SJSA1 (cell line): Measurements from ENCODE around the gene ASAP2. TPM values are rescaled to one million over a fixed set of nuclear protein-coding genes. Genes with fewer than 3 reads are reported as not detected.

Source experiments
- DNase-seq, 2 experiments: peaks; one replicate each; pipeline ENCODE4 v3.0.0-alpha.2; 2015 to 2020; ENCODE audit warnings: low spot score in 2 of 2, low read depth in 1 of 2
- H3K27ac ChIP-seq: fragments of 250-450 bp; sonication (Bioruptor Pico); 2 replicates; pipeline ENCODE4 v1.5.1; 2020; ENCODE audit warnings: mild to moderate bottlenecking, moderate library complexity
- H3K27me3 ChIP-seq: fragments of 250-450 bp; sonication (Bioruptor Pico); replicated peaks from 2 replicates; pipeline ENCODE4 v1.5.1; 2020; ENCODE audit warnings: mild to moderate bottlenecking, moderate library complexity
- H3K36me3 ChIP-seq: fragments of 250-450 bp; sonication (Bioruptor Pico); 2 replicates; pipeline ENCODE4 v1.5.1; 2020; ENCODE audit warnings: mild to moderate bottlenecking
- H3K4me1 ChIP-seq: fragments of 250-450 bp; sonication (Bioruptor Pico); replicated peaks from 2 replicates; pipeline ENCODE4 v1.6.1; 2021; ENCODE audit warnings: mild to moderate bottlenecking
- H3K4me3 ChIP-seq: fragments of 250-450 bp; sonication (Bioruptor Pico); 2 replicates; pipeline ENCODE4 v1.5.1; 2020; ENCODE audit warnings: mild to moderate bottlenecking
- H3K9me3 ChIP-seq: fragments of 250-450 bp; sonication (Bioruptor Pico); replicated peaks from 2 replicates; pipeline ENCODE4 v1.5.1; 2020; ENCODE audit warnings: mild to moderate bottlenecking
- total RNA-seq: library from RNA; depleted of rRNA; stranded (reverse); fragments of >200 nt; shearing (Covaris generic); gene quantifications from 2 replicates; pipeline ENCODE4 v1.2.3, GENCODE V29; 2014

Gene ASAP2
- total RNA-seq, 1 experiment from 2014 or later: 15.5 TPM

DNA sequence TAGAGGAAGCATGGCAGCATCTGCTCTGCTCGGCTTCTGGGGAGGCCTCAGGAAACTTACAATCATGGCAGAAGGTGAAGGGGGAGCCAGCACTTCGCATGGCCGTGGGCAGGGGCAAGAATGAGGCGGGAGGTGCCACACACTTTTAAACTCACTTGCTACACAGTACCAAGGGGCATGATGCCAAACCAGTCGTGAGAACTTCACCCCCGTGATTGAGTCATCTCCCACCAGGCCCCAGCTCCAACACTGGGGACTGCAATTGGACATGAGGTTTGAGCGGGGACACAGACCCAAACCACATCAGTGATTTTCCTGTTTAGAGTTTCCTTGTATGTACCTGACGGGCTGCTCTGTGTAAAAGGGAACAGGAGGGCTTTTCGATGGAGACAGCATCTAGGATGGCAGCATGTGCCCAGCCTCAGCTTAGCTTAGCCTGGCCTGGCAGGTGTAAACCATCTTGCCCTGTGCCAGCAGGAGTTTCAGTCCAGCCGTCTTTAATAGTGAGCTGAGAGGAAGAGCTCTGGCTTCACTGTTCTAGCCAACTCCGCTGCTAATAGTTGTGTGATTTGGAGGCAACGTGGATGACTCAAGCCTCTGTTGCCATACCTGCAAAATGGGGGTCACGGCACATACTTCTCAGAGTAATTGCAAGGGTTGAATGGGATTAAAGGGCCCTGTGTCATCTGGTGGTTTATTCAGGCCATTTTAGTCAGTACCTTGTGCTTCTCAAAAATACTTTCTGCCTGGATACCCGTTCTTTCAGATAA is 101.8 kb downstream of the ASAP2 start:
- Histone ChIP-seq H3K4me1 (peaks cover 23% of the 10 kb centered on the region), H3K27me3 (no peaks in the 10 kb centered on the region), H3K27ac (no peak overlapping the region), H3K9me3 (no peaks in the 10 kb centered on the region), H3K36me3 (no peaks in the 10 kb centered on the region), H3K4me3 (no peak overlapping the region)
- no peak for DNase-seq

DNA sequence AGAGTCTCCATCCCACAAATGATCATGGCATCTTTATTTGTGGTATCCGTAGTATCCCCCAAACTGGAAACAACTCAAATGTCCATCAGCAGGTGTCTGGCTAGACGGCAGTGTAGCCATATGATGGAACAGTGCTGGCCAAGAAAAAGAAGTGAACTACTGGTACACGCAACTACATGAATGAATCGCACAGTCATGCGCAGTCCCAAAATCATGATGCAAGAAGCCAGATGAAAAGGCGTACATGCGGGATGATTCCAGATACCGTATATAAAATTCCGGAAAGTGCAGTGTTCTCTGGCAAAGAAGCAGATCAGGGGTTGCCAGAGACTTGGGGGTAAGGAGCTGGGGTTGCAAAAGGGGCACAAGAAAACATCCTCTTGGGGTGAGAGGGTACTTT is 102.5 kb downstream of the ASAP2 start:
- no peak for DNase-seq
- no peak overlapping the region for H3K27ac ChIP-seq
- no peaks in the 10 kb centered on the region for H3K27me3 ChIP-seq
- no peak overlapping the region for H3K4me3 ChIP-seq
- no peaks in the 10 kb centered on the region for H3K9me3 ChIP-seq
- no peaks in the 10 kb centered on the region for H3K36me3 ChIP-seq
- H3K4me1 ChIP-seq: peaks cover 23% of the 10 kb centered on the region

- no peaks in the 10 kb centered on the region for H3K9me3 ChIP-seq
- H3K4me3 ChIP-seq: no peak overlapping the region
- H3K27ac ChIP-seq: peak overlapping the region; percentile 68
- no peaks in the 10 kb centered on the region for H3K36me3 ChIP-seq
- H3K27me3 ChIP-seq: no peaks in the 10 kb centered on the region
- peaks cover 23% of the 10 kb centered on the region for H3K4me1 ChIP-seq
- DNase-seq: no peak
Observed at GRCh38 chr2:9310377-9310776, 103.8 kb downstream of the ASAP2 start.

DNA sequence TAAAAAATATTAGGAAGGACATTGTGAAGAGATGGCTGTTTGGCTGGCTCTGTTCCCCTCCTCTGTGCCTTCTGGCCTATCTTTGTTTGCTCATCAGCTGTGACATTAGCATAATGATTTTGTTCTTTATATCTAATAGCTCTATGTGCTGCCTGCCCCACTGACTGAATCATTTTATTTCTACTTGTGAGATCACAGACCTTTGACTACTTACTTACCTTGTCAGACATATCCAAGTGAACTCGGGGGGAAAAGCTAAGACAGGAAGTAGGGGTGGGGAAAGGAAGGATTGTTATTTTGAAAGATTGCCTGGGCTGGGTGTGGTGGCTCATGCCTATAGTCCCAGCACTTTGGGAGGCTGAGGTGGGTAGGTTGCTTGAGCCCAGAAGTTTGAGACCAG is 104.2 kb downstream of the ASAP2 start:
- no peaks in the 10 kb centered on the region for H3K27me3 ChIP-seq
- no peak overlapping the region for H3K4me3 ChIP-seq
- peak in 1 of 2 experiments; percentile 34 for DNase-seq
- H3K36me3 ChIP-seq: no peaks in the 10 kb centered on the region
- peaks cover 23% of the 10 kb centered on the region for H3K4me1 ChIP-seq
- no peaks in the 10 kb centered on the region for H3K9me3 ChIP-seq
- H3K27ac ChIP-seq: peak overlapping the region; percentile 68

DNA sequence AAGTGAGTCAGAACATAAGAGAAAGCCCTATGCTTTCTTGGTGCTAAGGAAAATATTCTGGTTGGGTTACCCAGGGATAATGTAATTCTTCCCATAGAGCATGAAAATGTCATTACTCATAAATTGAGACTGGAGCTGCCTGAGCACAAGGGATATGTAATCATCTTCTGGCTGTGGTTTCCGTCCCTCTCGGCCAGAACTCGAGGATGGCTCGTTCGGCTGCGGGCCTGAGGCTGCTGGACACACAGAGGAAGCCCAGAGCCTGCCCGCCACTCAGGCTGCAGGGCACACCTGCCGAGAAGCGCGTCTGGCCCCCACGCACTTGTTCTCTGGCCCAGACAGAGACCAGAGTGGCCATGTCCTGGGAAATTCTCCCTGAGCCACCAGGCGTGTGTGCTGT is 104.9 kb downstream of the ASAP2 start:
- peak in 1 of 2 experiments; percentile 31 for DNase-seq
- Histone ChIP-seq H3K27me3 (no peaks in the 10 kb centered on the region), H3K27ac (peak overlapping the region; percentile 68), H3K36me3 (no peaks in the 10 kb centered on the region), H3K4me1 (peaks cover 23% of the 10 kb centered on the region), H3K4me3 (no peak overlapping the region), H3K9me3 (no peaks in the 10 kb centered on the region)

- Histone ChIP-seq H3K36me3 (peaks cover 4% of the 10 kb centered on the region; the same call in 1 of the 2 replicates), H3K4me1 (peaks cover 23% of the 10 kb centered on the region), H3K27ac (no peak overlapping the region), H3K4me3 (no peak overlapping the region), H3K27me3 (no peaks in the 10 kb centered on the region), H3K9me3 (no peaks in the 10 kb centered on the region)
- no peak for DNase-seq
Observed at GRCh38 chr2:9312591-9312990, 106.0 kb downstream of the ASAP2 start.

DNA sequence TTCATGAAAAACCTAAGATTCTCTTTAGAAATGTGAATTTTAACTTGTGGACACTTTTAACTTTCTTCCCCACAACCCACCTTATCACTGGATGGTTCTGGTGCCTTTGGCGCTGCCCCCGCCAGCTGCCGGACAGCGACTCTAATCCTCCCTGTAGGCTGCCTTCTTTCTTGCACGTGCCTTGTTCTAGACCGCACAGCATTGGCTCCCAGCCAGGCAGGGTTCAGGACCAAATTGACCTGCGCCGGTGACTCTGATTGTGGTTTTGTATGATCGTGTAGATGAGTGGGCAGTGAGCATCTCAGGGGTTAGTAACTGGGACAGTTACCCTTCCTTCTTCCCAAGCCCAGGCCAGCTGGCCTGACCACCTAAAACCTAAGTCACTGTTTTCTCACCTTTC is 106.8 kb downstream of the ASAP2 start:
- Histone ChIP-seq H3K27ac (no peak overlapping the region), H3K9me3 (no peaks in the 10 kb centered on the region), H3K4me1 (peaks cover 23% of the 10 kb centered on the region), H3K27me3 (no peaks in the 10 kb centered on the region), H3K4me3 (no peak overlapping the region), H3K36me3 (peaks cover 7% of the 10 kb centered on the region)
- DNase-seq: no peak

GRCh38 chr2:9315280-9315847 is 108.8 kb downstream of the ASAP2 start:
- Histone ChIP-seq H3K27ac (no peak overlapping the region), H3K4me3 (no peak overlapping the region), H3K9me3 (no peaks in the 10 kb centered on the region), H3K4me1 (peaks cover 15% of the 10 kb centered on the region), H3K36me3 (peaks cover 12% of the 10 kb centered on the region), H3K27me3 (no peaks in the 10 kb centered on the region)
- no peak for DNase-seq

- Histone ChIP-seq H3K9me3 (no peaks in the 10 kb centered on the region), H3K27me3 (no peaks in the 10 kb centered on the region), H3K36me3 (peaks cover 12% of the 10 kb centered on the region), H3K4me3 (no peak overlapping the region), H3K27ac (no peak overlapping the region), H3K4me1 (no peaks in the 10 kb centered on the region)
- DNase-seq: no peak
Observed at GRCh38 chr2:9317559-9317958, 110.9 kb downstream of the ASAP2 start.

DNA sequence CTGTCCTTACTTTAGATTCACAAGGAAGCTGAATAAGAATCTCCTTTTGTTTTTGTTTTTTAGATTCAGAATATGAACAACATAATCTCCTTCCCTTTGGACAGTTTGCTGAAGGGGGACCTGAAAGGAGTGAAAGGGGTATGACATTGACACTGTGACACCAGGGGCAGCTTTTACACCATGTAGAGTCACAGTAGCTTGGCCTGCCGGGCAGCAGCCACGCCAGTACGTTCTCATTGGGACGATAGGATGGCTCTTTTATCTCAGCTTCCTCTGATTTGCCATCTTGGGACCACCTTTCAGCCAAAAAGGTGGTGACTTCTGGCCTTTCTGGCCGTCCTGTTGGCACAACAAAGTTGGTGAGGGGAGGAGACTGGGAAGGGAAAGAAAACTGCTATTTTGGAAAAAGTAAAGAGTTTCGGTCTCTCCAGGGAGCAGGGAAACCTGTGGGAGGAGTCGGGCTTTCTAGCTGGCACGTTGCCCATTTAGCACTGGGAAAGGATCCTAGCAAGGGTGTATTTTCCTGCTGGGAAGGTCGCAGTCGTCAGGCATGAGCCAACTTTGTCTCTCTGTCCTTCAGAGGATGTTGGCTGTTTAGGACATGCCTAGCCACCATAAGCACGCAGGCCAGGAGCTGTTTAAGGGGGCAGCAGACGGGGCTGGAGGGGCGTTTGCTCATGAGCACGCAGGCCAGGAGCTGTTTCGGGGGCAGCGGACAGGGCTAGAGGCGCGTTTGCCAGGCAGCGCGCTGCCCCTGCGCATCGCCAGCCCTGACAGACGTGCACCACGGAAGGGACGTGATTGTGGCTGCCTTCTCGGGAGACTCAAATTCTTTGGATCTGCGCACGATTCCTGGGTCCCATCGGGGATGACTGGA is 112.1 kb downstream of the ASAP2 start:
- no peak for DNase-seq
- peaks cover 12% of the 10 kb centered on the region for H3K36me3 ChIP-seq
- H3K9me3 ChIP-seq: no peaks in the 10 kb centered on the region
- H3K4me3 ChIP-seq: no peak overlapping the region
- no peaks in the 10 kb centered on the region for H3K27me3 ChIP-seq
- no peaks in the 10 kb centered on the region for H3K4me1 ChIP-seq
- H3K27ac ChIP-seq: no peak overlapping the region

DNA sequence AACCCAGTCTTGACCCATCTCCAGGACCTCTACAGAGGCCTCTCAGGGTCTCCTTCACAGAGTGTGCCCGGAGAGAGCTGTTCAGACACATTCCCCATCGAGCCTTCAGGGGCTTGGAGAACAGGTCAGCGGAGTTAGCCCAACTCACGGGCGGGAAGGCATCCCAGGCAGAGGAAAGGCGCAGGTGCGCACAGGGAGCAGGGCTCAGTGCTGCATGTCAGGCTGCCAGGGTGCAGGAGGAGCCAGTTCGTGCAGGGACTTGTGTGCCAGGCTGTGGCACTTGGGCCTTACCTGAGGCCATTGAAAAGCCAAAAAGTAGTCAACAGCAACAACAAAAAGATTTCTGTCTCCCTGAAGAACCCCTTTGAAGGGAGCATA is 112.7 kb downstream of the ASAP2 start:
- Histone ChIP-seq H3K27me3 (no peaks in the 10 kb centered on the region), H3K9me3 (no peaks in the 10 kb centered on the region), H3K4me3 (no peak overlapping the region), H3K4me1 (no peaks in the 10 kb centered on the region), H3K27ac (no peak overlapping the region), H3K36me3 (peaks cover 12% of the 10 kb centered on the region)
- no peak for DNase-seq

- DNase-seq: no peak
- Histone ChIP-seq H3K4me1 (peaks cover 11% of the 10 kb centered on the region), H3K4me3 (no peak overlapping the region), H3K27me3 (no peaks in the 10 kb centered on the region), H3K36me3 (peaks cover 8% of the 10 kb centered on the region), H3K9me3 (no peaks in the 10 kb centered on the region), H3K27ac (no peak overlapping the region)
Observed at GRCh38 chr2:9322576-9322975, 116.0 kb downstream of the ASAP2 start.

GRCh38 chr2:9325428-9325827 is 118.8 kb downstream of the ASAP2 start:
- H3K4me1 ChIP-seq: peaks cover 17% of the 10 kb centered on the region
- no peaks in the 10 kb centered on the region for H3K9me3 ChIP-seq
- no peaks in the 10 kb centered on the region for H3K27me3 ChIP-seq
- H3K27ac ChIP-seq: no peak overlapping the region
- H3K4me3 ChIP-seq: no peak overlapping the region
- peaks cover 2% of the 10 kb centered on the region; the same call in 1 of the 2 replicates for H3K36me3 ChIP-seq
- DNase-seq: no peak

DNA sequence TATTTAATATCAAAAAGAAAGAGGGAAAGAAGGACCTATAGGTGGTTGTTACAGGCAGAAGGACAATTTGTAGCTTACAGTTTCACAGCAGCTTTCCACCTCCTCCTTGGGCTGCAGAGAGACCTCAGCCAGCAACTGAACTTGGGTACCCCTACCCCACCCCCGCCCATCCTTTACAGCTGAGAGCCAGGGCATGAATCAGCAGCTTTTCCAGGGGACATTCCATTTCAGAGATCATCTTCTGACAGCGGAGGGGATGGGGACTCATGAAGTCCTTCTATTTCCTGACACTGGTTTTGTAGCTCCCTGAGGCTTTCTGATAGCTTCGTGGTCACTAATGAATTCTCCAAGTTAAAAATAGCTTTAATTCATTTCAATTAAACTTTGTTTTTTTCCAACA is 120.4 kb downstream of the ASAP2 start:
- H3K27me3 ChIP-seq: no peaks in the 10 kb centered on the region
- H3K4me3 ChIP-seq: no peak overlapping the region
- H3K4me1 ChIP-seq: peaks cover 17% of the 10 kb centered on the region
- DNase-seq: peak in 1 of 2 experiments; percentile 28
- H3K9me3 ChIP-seq: no peaks in the 10 kb centered on the region
- peaks cover 2% of the 10 kb centered on the region; the same call in 1 of the 2 replicates for H3K36me3 ChIP-seq
- peak overlapping the region; percentile 16; the same call in 1 of the 2 replicates for H3K27ac ChIP-seq
